HepG2 (cell line): Measurements from ENCODE around the gene SCUBE1. TPM values are rescaled to one million over a fixed set of nuclear protein-coding genes. Genes with fewer than 3 reads are reported as not detected.

Source experiments
- ATAD3A ChIP-seq: sonication (generic); formaldehyde crosslinking; IDR thresholded peaks from 2 replicates; pipeline ENCODE4 v1.4.0; 2020; ENCODE audit warnings: missing genetic modification reagents
- BCL3 ChIP-seq: sonication (generic); formaldehyde crosslinking; IDR thresholded peaks from 2 replicates; pipeline ENCODE4 v1.5.1; 2020; ENCODE audit warnings: mild to moderate bottlenecking, missing genetic modification reagents, moderate library complexity
- CREB3 ChIP-seq: sonication (generic); formaldehyde crosslinking; IDR thresholded peaks from 2 replicates; pipeline ENCODE4 v1.5.0; 2020; ENCODE audit warnings: missing genetic modification reagents
- ELF3 ChIP-seq: IDR thresholded peaks from 2 replicates; pipeline ENCODE4 v1.6.1; 2016; ENCODE audit warnings: missing genetic modification reagents, missing compliant biosample characterization
- IRF9 ChIP-seq: sonication (generic); formaldehyde crosslinking; IDR thresholded peaks from 2 replicates; pipeline ENCODE4 v1.8.0; 2022; ENCODE audit warnings: missing genetic modification reagents, mild to moderate bottlenecking, borderline replicate concordance
- MAF1 ChIP-seq: sonication (generic); formaldehyde crosslinking; IDR thresholded peaks from 2 replicates; pipeline ENCODE4 v1.5.0; 2020; ENCODE audit warnings: missing genetic modification reagents, borderline replicate concordance
- NFRKB ChIP-seq: fragments of 450-650 bp; IDR thresholded peaks from 2 replicates; pipeline ENCODE4 v1.6.1; 2017
- NONO ChIP-seq, 2 experiments: fragments of 450-650 bp in 1 of 2; sonication (generic) in 1 of 2; formaldehyde crosslinking in 1 of 2; IDR thresholded peaks in 1 of 2; conservative IDR thresholded peaks in 1 of 2; 2 replicates each; pipeline versions ENCODE4 v1.6.1 to v1.8.0; 2017 to 2022; ENCODE audit warnings: mild to moderate bottlenecking in 1 of 2, missing genetic modification reagents in 1 of 2, moderate library complexity in 1 of 2
- RFX3 ChIP-seq: IDR thresholded peaks from 2 replicates; pipeline ENCODE4 v1.6.1; 2016; ENCODE audit warnings: missing biosample characterization, missing genetic modification reagents
- SRSF1 ChIP-seq: fragments of 200-400 bp; formaldehyde crosslinking; optimal IDR thresholded peaks from 2 replicates; pipeline ENCODE3; 2017; ENCODE audit warnings: mild to moderate bottlenecking, low read depth, low read length, moderate library complexity
- YY1 ChIP-seq: IDR thresholded peaks from 2 replicates; pipeline ENCODE4 v1.6.1; 2011; ENCODE audit warnings: low read length, low read depth, moderate library complexity, mild to moderate bottlenecking; ENCODE audit not compliant: insufficient read depth, insufficient replicate concordance
- ZBTB3 ChIP-seq: sonication (generic); formaldehyde crosslinking; IDR thresholded peaks from 2 replicates; pipeline ENCODE4 v1.4.0; 2020; ENCODE audit warnings: low read depth, mild to moderate bottlenecking, moderate library complexity, missing genetic modification reagents, borderline replicate concordance
- ZNF20 ChIP-seq: sonication (generic); formaldehyde crosslinking; IDR thresholded peaks from 2 replicates; pipeline ENCODE4 v1.4.0; 2020; ENCODE audit warnings: mild to moderate bottlenecking, moderate library complexity, missing genetic modification reagents
- ZNF382 ChIP-seq: sonication (generic); formaldehyde crosslinking; IDR thresholded peaks from 2 replicates; pipeline ENCODE4 v1.5.0; 2020; ENCODE audit warnings: missing genetic modification reagents, mild to moderate bottlenecking, borderline replicate concordance
- ZNF770 ChIP-seq: sonication (generic); formaldehyde crosslinking; IDR thresholded peaks from 2 replicates; pipeline ENCODE4 v1.5.0; 2020; ENCODE audit warnings: mild to moderate bottlenecking, missing genetic modification reagents
- ZSCAN20 ChIP-seq: sonication (generic); formaldehyde crosslinking; IDR thresholded peaks from 2 replicates; pipeline ENCODE4 v1.4.0; 2020; ENCODE audit warnings: missing genetic modification reagents, mild to moderate bottlenecking, borderline replicate concordance
- polyA plus RNA-seq, 8 experiments: library from polyadenylated mRNA; depleted of rRNA in 3 of 8; stranded (reverse) in 7 of 8; unstranded in 1 of 8; fragments of >200 nt; fragmentation: Illumina TruSeq in 4 of 8; extraction: Trizol in 4 of 8; gene quantifications; 2 replicates each; pipeline versions ENCODE4 v1.2.1 to v1.2.3, GENCODE V29; 2011 to 2016; ENCODE audit warnings: low read depth in 4 of 8, missing spikeins in 1 of 8, mixed read lengths in 1 of 8; ENCODE audit not compliant: insufficient read depth in 1 of 8
- total RNA-seq, 5 experiments: library from RNA; depleted of rRNA; stranded (reverse); fragments of >200 nt; fragmentation: Illumina TruSeq; extraction: Trizol; gene quantifications; 2 replicates each; pipeline ENCODE4 v1.2.3, GENCODE V29; 2016; ENCODE audit warnings: low read depth in 1 of 5
- TF ChIP-seq, protein P1 (sequence below): sonication (generic); formaldehyde crosslinking; IDR thresholded peaks from 2 replicates; pipeline ENCODE4 v1.5.0; 2020; ENCODE audit warnings: mild to moderate bottlenecking, missing genetic modification reagents, borderline replicate concordance

SCUBE1 gene
- total and polyA plus RNA-seq, 2 of the 13 experiments (the other 11 are each of a cell fraction or from before 2014, with no cell fraction given) = under 0.01 to 0.05 TPM

DNA sequence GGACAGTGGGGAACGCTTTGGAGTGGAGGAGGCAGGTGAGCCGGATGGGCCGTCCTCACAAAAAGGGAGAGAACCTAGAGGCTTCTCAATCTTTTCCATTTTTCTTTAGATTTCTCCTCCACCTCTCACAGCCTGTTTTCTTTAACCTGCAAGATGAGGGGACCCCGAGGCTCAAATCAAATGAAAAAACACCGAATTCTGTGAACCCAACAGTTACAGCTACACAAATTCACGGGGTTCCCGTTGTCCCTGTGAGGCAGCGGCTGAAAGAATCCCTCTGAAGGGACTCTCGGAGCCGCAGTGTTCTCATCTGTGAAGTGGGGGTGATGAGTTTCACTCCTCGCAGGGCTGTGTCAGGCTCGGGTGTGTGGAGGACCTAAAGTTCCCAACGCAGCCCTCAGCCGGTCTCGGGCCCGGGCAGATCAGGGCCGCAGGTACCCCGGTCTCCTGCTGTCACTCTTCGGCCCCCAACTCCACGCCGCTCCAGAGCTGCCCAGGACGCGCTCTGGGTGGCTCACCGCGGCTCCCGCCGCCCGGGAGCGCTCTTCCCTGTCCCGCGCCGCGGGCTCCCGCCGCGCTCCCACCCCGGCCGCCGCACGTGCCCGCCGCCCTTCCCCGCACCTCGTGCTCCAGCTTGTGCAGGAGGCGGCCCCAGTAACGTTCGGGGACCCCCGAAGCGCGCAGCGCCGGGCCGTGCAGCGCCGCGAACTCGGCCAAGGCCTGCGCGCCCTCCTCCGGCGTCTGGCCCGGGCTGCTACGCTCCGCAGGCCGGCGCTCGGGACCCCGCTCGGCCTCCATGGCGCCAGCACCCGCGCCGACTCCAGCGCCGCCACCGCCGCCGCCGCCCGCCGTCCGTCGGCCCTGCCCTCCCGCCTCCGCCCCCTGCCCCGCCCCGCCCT lies 156.7 kb downstream of the SCUBE1 start, which contains the start of gene TTLL12 (continued):
- TF ChIP-seq BCL3 (CRISPR knock-in tag) (peak; percentile 62; the same call in 1 of the 2 replicates), CREB3 (CRISPR knock-in tag) (0 out of 2 replicates have a peak, but pooled peaks have one; percentile 77), ATAD3A (CRISPR knock-in tag) (no peak), IRF9 (no peak), ZNF382 (no peak), ZNF770 (CRISPR knock-in tag) (no peak; the same call in 1 of the 2 replicates), MAF1 (CRISPR knock-in tag) (no peak), NFRKB (no peak), RFX3 (CRISPR knock-in tag) (no peak), ELF3 (CRISPR knock-in tag) (0 out of 2 replicates have a peak, but pooled peaks have one; percentile 24), YY1 (peak; percentile 78), ZBTB3 (no peak), ZNF20 (CRISPR knock-in tag) (no peak), SRSF1 (no peak), ZSCAN20 (CRISPR knock-in tag) (peak; percentile 53; the same call in 1 of the 2 replicates), NONO (IDR thresholded peaks at IDR 0.05) (no peak), NONO (CRISPR knock-in tag; conservative IDR thresholded peaks at IDR 0.05) (no peak)
- TF ChIP-seq, protein P1, sequence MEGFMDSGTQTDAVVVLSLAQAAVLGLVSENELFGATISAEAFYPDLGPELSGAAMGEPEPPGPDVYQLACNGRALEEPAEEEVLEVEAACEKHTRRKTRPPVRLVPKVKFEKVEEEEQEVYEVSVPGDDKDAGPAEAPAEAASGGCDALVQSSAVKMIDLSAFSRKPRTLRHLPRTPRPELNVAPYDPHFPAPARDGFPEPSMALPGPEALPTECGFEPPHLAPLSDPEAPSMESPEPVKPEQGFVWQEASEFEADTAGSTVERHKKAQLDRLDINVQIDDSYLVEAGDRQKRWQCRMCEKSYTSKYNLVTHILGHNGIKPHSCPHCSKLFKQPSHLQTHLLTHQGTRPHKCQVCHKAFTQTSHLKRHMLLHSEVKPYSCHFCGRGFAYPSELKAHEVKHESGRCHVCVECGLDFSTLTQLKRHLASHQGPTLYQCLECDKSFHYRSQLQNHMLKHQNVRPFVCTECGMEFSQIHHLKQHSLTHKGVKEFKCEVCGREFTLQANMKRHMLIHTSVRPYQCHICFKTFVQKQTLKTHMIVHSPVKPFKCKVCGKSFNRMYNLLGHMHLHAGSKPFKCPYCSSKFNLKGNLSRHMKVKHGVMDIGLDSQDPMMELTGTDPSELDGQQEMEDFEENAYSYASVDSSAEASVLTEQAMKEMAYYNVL = no peak
